Cardiac muscle cell (in vitro differentiated cells and primary cell): ENCODE measurements around the gene TRAPPC8. TPM values are rescaled to one million over a fixed set of nuclear protein-coding genes. Genes with fewer than 3 reads are reported as not detected.
"Not testable (repeated sequence)": the region's sequence is repeated elsewhere in the genome, so short reads cannot be mapped to it uniquely, and the experiment has no call there.

Experiments used
- DNase-seq, 2 donors: peaks; one replicate each; pipeline versions ENCODE4 v3.0.0 to v3.0.0-alpha.2; 2010 to 2017; ENCODE audit warnings: low read depth in 1 of 2, low spot score in 1 of 2
- H3K27ac ChIP-seq: fragments of 200-600 bp; sonication (generic); 2 replicates; pipeline ENCODE4 v1.5.1; 2016
- H3K27me3 ChIP-seq: fragments of 200-600 bp; sonication (generic); 2 replicates; pipeline ENCODE4 v1.6.0; 2016; ENCODE audit warnings: control low read depth
- H3K36me3 ChIP-seq: fragments of 200-600 bp; sonication (generic); 2 replicates; pipeline ENCODE4 v1.5.1; 2016; ENCODE audit warnings: control low read depth
- H3K4me1 ChIP-seq: fragments of 200-600 bp; sonication (generic); 2 replicates; pipeline ENCODE4 v1.8.1; 2017; ENCODE audit warnings: low read depth, mild to moderate bottlenecking, mixed run types
- H3K4me3 ChIP-seq: fragments of 200-600 bp; sonication (generic); 2 replicates; pipeline ENCODE4 v1.5.1; 2016; ENCODE audit warnings: mild to moderate bottlenecking
- H3K9me3 ChIP-seq: fragments of 200-600 bp; sonication (generic); 2 replicates; pipeline ENCODE4 v1.5.1; 2017; ENCODE audit warnings: low read depth, mild to moderate bottlenecking, control low read depth
- CTCF ChIP-seq: IDR thresholded peaks from 2 replicates; pipeline ENCODE4 v1.5.1; 2012; ENCODE audit warnings: low read depth, mild to moderate bottlenecking, low read length
- polyA plus RNA-seq: library from polyadenylated mRNA; unstranded; fragments of >200 nt; fragmentation: Nextera tagmentation; extraction: Ambion mirVana; gene quantifications from 2 replicates; pipeline ENCODE4 v1.2.1, GENCODE V29; 2016
- total RNA-seq: library from RNA; depleted of rRNA; stranded (reverse); fragments of >200 nt; gene quantifications from 2 replicates; pipeline ENCODE4 v1.2.3, GENCODE V29; 2016

Gene TRAPPC8
- total and polyA plus RNA-seq, 2 experiments from 2014 or later = 11.8 to 25.7 TPM

- H3K4me3 ChIP-seq = no peak overlapping the region
- H3K9me3 ChIP-seq = no peaks in the 10 kb centered on the region
- H3K4me1 ChIP-seq = no peaks in the 10 kb centered on the region
- no peak for DNase-seq
- H3K27ac ChIP-seq = no peak overlapping the region
- TF ChIP-seq CTCF = no peak
- no peaks in the 10 kb centered on the region for H3K27me3 ChIP-seq
- no peaks in the 10 kb centered on the region for H3K36me3 ChIP-seq
Observed at GRCh38 chr18:31814132-31814531, 128.8 kb downstream of the TRAPPC8 start.

GRCh38 chr18:31810336-31811130 is 132.4 kb downstream of the TRAPPC8 start:
- H3K27me3 ChIP-seq, H3K4me1 ChIP-seq, DNase-seq, H3K9me3 ChIP-seq, H3K36me3 ChIP-seq, H3K4me3 ChIP-seq, H3K27ac ChIP-seq: not testable (repeated sequence)

DNA sequence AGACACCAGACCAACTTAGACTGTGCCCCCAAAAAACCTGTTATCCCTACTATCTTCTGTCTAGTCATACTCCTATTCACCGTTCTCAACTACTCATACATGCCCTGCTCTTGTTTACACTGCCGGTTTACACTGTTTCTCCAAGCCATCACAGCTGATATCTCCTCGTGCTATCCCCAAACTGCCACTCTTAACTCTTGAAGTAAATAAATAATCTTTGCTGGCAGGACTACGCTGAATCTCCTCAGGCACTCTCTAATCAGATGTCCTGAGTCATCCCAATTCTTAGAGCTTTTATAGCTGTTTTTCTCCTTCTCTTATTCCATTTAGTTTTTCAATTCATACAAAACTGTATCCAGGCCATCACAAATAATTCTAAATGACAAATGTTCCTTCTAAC is 133.9 kb downstream of the TRAPPC8 start:
- not testable (repeated sequence) for H3K4me3 ChIP-seq, H3K27me3 ChIP-seq, DNase-seq, H3K36me3 ChIP-seq, H3K9me3 ChIP-seq, H3K27ac ChIP-seq, H3K4me1 ChIP-seq

DNA sequence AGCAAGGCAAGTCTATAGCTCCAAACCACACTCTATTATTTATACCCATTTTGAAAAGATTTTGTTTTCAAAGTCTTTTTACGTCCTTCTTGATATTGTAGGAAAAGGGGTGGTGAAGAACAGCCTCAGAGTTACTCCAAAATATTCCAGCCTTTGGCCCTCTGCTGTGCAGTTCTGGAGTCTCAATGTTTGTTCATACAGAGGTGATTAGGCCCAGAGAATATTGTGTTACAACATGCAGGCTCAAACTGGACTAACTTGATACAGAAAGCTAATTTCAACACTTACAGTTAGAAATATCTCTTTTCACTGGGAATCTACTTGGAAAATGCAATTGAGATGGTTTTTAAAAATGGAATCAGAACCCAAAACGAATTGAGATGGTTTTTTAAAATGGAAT is 141.8 kb downstream of the TRAPPC8 start:
- Histone ChIP-seq H3K4me3 (no peak overlapping the region), H3K27ac (no peak overlapping the region), H3K9me3 (no peaks in the 10 kb centered on the region), H3K4me1 (no peaks in the 10 kb centered on the region), H3K27me3 (no peaks in the 10 kb centered on the region), H3K36me3 (no peaks in the 10 kb centered on the region)
- TF ChIP-seq CTCF = no peak
- DNase-seq = no peak

DNA sequence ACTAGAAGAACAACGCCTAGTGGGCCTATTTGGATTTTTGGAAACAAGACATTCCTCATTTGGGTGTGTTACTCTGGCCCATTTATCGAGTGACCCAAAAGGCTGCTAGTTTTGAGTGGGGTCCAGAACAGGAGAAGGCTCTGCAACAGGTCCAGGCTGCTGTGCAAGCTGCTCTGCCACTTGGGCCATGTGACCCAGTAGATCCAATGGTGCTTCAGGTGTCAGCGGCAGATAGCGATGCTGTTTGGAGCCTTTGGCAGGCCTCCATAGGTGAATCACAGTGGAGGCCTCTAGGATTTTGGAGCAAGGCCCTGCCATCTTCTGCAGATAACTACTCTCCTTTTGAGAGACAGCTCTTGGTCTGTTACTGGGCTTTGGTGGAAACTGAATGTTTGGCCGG is 143.7 kb downstream of the TRAPPC8 start:
- not testable (repeated sequence) for H3K9me3 ChIP-seq, H3K27me3 ChIP-seq, H3K4me1 ChIP-seq, H3K36me3 ChIP-seq, H3K27ac ChIP-seq, DNase-seq, H3K4me3 ChIP-seq

- Histone ChIP-seq H3K27ac (no peak overlapping the region), H3K9me3 (no peaks in the 10 kb centered on the region), H3K4me1 (no peaks in the 10 kb centered on the region), H3K4me3 (no peak overlapping the region), H3K27me3 (no peaks in the 10 kb centered on the region), H3K36me3 (no peaks in the 10 kb centered on the region)
- DNase-seq = no peak
- TF ChIP-seq CTCF = no peak
Observed at GRCh38 chr18:31798399-31798798, 144.5 kb downstream of the TRAPPC8 start.

DNA sequence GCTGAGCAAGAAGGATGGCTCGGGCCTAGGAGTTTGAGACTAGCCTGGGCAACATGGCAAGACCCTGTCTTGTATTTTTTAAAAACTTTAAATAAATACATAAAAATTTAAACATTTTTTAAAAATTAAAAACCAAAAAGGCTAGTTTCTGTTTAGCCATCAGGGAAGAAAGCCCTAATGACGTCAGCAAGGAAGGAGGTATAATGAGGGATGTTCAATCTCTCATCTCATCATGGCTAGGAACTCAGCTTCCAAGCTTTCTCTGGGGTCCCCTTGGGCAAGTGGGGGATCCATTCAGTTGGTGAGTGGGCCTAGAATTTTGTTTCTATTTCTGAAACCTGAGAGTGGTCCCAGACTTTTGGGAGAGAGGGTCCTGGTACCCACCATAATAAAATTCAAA is 147.2 kb downstream of the TRAPPC8 start:
- no peaks in the 10 kb centered on the region for H3K36me3 ChIP-seq
- DNase-seq = no peak
- no peak overlapping the region for H3K27ac ChIP-seq
- no peak overlapping the region for H3K4me3 ChIP-seq
- no peaks in the 10 kb centered on the region for H3K4me1 ChIP-seq
- no peaks in the 10 kb centered on the region for H3K27me3 ChIP-seq
- H3K9me3 ChIP-seq = no peaks in the 10 kb centered on the region
- TF ChIP-seq CTCF = no peak
